Left colon (tissue), 2 donors: ENCODE measurements around the gene CTAGE15. TPM values are rescaled to one million over a fixed set of nuclear protein-coding genes. Genes with fewer than 3 reads are reported as not detected.
"Not testable (repeated sequence)": the region's sequence is repeated elsewhere in the genome, so short reads cannot be mapped to it uniquely, and the experiment has no call there.

Experiments
- ATAC-seq: fragments of 200-7000 bp; cut with Tn5 transposase; one replicate; pipeline ENCODE4 v1.9.1; 2020; ENCODE audit warnings: mild to moderate bottlenecking, moderate library complexity
- DNase-seq, 2 donors: peaks; one replicate each; pipeline ENCODE4 v3.0.0-alpha.2; 2020
- intact Hi-C, 2 donors: fragments of 100-400 bp; cut with DNase I in 1 of 2; cut with micrococcal nuclease in 1 of 2; formaldehyde crosslinking; loops; one replicate each; pipeline versions ENCODE4 v1.11.2 to v1.14.0; 2022; cut with DNase I, micrococcal nuclease
- total RNA-seq, 2 donors: library from RNA; stranded (reverse); fragmentation: NEBNext Ultra II Directional; extraction: Animal tissue kit (Norgen Biotek cat#: 25700); gene quantifications; one replicate each; pipeline ENCODE4 v1.2.1, GENCODE V29; 2021
- donor health status: DM: no; HTN: no; CAD: no.
- donor health status: DM: yes; HTN: yes; CAD: no.

CTAGE15 gene
- total RNA-seq, 2 donors from 2014 or later, result 1.7 to 2.2 TPM

DNA sequence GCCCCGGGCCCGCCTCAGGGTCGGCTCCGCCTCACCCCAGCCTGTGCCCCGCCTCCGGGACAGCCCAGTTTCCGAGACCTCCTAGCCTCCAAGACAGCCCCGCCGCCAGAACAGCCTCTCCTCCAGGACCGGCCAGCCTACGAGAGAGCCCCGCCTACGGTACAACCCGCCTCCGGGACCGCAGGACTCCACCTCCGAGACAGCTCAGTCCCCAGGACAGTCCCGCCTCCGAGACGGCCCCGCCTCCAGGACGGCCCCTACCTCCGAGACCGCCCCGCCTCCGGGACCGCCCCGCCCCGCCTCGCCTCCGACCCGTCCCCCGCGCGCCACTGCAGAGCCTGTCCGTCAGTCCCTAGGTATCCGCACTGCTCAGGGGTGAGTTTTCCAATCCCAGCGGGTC, 49.0 kb downstream of the CTAGE15 start, which contains the start of gene TCAF2:
TSS of gene TCAF2 (plus strand) at position 329 of the 400 bp plus-strand sequence.
- DNase-seq (peak; percentile 66 to 78), ATAC-seq (peak; percentile 95)
- intact Hi-C loops, result not testable (repeated sequence)

DNA sequence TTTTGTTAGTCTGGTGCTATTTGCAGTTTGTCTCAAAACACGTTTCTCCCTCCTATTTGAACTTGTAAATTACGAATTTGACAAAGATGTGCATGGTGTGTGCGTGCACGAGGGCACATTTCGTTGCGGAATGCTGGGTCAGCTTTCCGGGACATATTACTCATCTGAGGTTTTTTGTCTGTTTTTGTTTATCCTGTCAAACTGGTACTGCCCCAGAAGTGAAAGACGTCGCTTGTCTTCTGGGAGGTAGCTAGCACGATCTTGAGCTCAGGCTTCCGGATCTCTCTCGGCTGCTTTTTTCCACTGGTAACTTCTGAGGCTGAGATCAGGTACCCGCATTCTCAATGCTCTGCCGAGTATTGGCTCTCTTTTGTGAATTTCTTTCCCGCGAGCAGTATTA, 49.6 kb downstream of the CTAGE15 start:
- DNase-seq, intact Hi-C loops: not testable (repeated sequence)
- peak; percentile 11 for ATAC-seq

DNA sequence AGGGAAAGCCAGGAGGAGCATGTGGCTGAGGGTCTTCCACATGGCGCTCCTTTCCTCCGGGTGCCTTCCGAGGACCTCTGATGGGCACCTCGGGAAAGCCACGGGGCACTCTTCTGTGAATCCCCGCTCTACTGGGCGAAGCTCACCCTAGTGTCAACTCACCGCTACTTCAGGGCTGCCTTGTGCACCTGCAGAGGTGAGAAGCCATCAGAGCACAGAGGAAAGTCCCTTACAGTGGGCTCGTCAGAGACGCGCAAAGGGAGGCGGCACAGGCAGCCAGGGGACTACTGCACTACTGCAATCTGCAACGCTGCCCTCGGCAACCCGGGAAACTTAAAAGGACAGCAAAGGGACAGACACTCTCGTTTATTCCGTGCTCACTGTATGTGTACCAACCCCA, 50.5 kb downstream of the CTAGE15 start:
- ATAC-seq, DNase-seq, intact Hi-C loops: not testable (repeated sequence)

Other genes with a start within 250 kb of the CTAGE15 start
- gene FAM131B, start 209.1 kb upstream of the CTAGE15 start, total RNA-seq, result 1 to 10 TPM in 1 of 2 donors, under 1 TPM in 1; 0.27 to 3.4 TPM
- gene ZYX, start 190.5 kb upstream of the CTAGE15 start, total RNA-seq, result 10 to 100 TPM; 70.1 to 84.4 TPM
- 10 to 100 TPM; 18.2 to 25.1 TPM for gene EPHA1, start 162.9 kb upstream of the CTAGE15 start, total RNA-seq
- gene TAS2R60, start 128.3 kb upstream of the CTAGE15 start, total RNA-seq, result not detected
- not detected for gene TAS2R41, start 93.9 kb upstream of the CTAGE15 start, total RNA-seq
- gene TCAF2, start 49.2 kb downstream of the CTAGE15 start, total RNA-seq, result 1 to 10 TPM in 1 of 2 donors, under 1 TPM in 1; 0.89 to 2.1 TPM
- under 1 TPM in 1 of 2 donors, not detected in 1; 0.22 TPM for gene CTAGE6, start 185.9 kb downstream of the CTAGE15 start, total RNA-seq